GM12892 (cell line): ENCODE measurements around the gene DHODH.

ENCODE experiments used
- DNase-seq: peaks from one replicate; pipeline ENCODE4 v3.0.0; 2011; ENCODE audit not compliant: insufficient read length
- FAIRE-seq: peaks from 2 replicates; lab custom pipeline; 2011; peaks lifted over from hg19 to GRCh38; lab: Jason Lieb, UNC
- POLR2A ChIP-seq: IDR thresholded peaks from 2 replicates; pipeline ENCODE4 v1.6.1; 2011; ENCODE audit warnings: low read depth, low read length, control low read depth
- POLR2AphosphoS5 ChIP-seq: IDR thresholded peaks from 2 replicates; pipeline ENCODE4 v1.6.1; 2011; ENCODE audit warnings: low read depth, low read length, control low read depth
- TAF1 ChIP-seq: IDR thresholded peaks from 2 replicates; pipeline ENCODE4 v1.6.1; 2011; ENCODE audit warnings: low read depth, mild to moderate bottlenecking, control low read depth, low read length, borderline replicate concordance

The DHODH gene

GRCh38 chr16:72015124-72015523 is 6.6 kb downstream of the DHODH start:
- DNase-seq = no peak
- TF ChIP-seq POLR2AphosphoS5 (no peak), TAF1 (no peak), POLR2A (no peak)
- FAIRE-seq = no peak

DNA sequence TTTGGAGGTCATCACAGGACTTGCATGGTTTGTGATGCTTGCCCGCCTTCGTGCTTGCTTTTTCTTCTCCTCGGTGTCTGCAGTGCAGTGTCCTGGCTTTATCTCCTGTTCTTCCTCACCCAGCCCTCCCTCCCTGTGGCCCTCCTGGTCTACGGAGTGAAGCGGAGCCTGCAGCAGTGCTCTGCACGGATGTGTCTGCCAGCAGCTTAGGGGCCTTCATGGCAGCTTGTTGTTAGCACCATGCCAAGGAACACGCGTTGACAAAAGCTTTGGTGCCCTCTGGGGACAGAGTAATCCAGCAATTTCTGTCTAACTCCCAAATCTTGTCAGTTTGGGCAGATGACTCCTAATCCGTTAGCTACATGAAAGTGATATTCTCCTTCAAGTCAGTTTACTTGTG is 9.9 kb downstream of the DHODH start:
- TF ChIP-seq TAF1 (no peak), POLR2A (no peak), POLR2AphosphoS5 (no peak)
- DNase-seq (no peak), FAIRE-seq (no peak)

GRCh38 chr16:72021043-72021442 is 12.5 kb downstream of the DHODH start:
- DNase-seq = no peak
- FAIRE-seq = no peak
- TF ChIP-seq POLR2AphosphoS5 (no peak), TAF1 (no peak), POLR2A (no peak)

GRCh38 chr16:72022127-72022526 is 13.6 kb downstream of the DHODH start:
- TF ChIP-seq POLR2A (no peak), POLR2AphosphoS5 (no peak), TAF1 (no peak)

DNA sequence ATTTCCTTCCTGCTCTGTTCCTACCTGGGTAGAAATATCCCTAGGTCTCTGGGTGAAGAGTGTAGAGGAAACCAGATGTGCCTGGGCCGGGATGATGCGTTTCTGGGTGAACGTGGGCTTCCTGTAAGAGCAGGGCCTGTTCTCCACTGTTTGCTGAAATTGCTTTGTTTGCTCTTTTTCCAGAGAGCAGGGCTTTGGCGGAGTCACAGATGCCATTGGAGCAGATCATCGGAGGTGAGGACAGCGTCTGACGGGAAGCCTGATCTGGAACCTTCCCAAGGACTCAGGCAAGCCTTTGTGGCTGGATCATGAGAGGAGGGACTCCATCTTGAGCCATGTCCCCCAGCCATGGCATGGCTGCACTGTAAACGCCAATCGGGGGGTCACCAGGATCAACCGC is 15.4 kb downstream of the DHODH start:
- TF ChIP-seq POLR2A (no peak), POLR2AphosphoS5 (no peak), TAF1 (no peak)
- FAIRE-seq = no peak
- no peak for DNase-seq

More at GRCh38 chr16:72022127-72022526, 13.6 kb downstream of the DHODH start:
- no peak for DNase-seq
- FAIRE-seq = no peak

DNA sequence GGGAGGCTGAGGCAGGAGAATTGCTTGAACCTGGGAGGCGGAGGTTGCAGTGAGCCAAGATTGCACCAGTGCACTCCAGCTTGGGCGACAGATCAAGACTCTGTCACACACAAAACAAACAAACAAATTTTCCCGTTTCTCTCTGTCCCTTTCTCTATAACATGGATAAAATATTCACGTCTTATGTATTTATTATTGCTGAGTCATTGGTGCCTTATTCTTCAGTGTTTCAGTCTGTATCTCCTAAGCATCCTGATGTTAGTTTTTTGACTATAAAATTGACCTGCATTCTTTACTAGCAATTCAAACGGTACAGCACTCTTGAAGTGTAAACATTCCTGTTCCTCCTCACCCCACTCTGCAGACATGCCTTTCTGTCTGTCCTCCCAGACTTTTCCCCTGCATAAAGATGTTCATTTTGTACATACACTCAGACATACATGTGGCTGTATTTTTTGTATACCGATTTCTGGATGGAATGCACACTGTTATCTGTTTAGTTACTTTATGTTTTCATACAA is 16.4 kb downstream of the DHODH start:
- TF ChIP-seq POLR2AphosphoS5 (no peak), POLR2A (no peak), TAF1 (no peak)
- FAIRE-seq (no peak), DNase-seq (no peak)

GRCh38 chr16:72025404-72026114 is 17.0 kb downstream of the DHODH start:
- no peak for DNase-seq
- no peak for TF ChIP-seq TAF1
- TF ChIP-seq POLR2A = no peak
- TF ChIP-seq POLR2AphosphoS5 = no peak
- FAIRE-seq = no peak

DNA sequence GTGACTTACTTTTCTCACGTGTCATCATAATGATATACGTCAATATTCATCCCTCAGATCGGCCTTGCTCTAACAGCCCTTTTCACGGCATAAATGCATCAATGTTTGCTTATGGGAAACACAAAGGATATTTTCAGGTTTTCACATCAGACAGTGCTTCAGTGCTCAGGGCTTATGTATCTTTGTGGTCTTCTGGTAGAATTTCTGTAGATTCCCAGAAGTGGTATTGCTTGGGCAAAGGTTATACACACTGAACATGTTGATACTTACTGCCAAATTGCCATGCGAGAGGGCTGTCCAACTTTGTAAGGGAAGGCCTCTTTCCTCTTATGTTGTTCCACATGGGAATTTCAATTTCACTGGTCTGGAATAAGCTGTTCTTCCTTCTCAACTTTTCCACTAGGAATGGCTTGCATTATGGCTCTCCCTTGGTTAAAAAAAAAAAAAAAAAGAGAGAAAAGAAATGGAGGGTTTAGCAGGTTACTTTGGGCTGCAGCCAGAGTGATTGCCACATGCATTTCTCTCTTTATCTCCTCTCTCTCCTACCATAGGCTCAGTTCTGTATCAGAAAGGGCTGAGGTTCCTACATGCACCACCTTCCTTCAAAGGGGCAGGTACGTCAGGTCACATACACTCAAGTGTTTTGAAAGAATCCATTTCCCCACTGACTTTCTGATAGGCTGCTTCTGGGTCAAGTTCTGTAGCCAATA is 19.3 kb downstream of the DHODH start:
- TF ChIP-seq POLR2AphosphoS5 (no peak), POLR2A (no peak), TAF1 (no peak)
- FAIRE-seq (no peak), DNase-seq (no peak)

DNA sequence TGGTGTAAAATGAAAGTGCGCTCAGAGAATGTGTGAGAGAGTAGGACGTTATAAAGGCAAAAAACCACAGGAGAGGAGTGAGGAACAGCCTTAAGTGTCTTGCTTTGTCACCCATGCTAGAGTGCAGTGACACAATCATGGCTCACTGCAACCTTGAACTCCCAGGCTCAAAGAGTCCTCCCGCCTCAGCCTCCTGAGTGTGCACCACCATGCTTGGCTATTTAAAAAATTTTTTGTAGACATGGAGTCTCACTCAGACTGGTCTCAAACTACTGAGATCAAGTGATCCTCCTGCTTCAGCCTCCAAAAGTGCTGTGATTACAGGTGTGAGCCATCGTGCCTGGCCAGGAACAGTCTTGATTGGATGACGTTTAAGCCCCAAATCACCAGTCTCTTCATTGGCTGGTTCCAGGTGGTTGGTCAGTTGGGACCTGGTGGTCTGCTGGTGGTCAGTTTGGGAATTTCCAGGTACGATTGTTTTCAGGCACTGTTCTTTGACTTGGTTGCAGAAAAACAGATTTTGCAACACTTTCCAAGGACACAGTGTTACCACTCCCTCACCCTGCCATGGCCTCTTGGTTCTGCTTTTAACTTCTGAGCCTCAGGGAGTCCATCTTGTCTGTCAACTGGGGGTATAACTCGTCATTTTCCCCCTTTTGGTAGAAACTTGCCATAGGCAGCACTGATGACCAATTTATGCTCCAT is 21.2 kb downstream of the DHODH start:
- no peak for FAIRE-seq
- DNase-seq = no peak

DNA sequence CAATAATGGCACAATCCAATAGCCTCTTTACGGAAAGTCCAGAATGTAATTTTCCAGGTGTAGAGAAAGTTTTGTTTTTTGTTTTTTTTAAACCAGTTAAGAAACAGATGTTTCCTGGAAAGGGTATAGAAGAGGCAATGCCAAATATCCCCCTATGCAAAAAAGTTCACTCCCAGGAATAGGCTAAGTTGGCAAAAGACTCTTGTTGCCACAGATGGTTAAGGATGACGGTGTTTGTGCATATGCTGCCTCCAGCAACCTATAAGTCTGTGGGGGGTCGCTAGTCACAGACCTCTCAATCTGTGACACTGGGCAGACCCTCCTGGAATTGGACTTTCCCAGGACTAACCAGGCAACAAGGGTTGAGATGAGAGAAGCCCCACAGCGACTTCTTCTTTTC is 24.9 kb downstream of the DHODH start:
- no peak for TF ChIP-seq TAF1
- TF ChIP-seq POLR2A = no peak
- no peak for TF ChIP-seq POLR2AphosphoS5
- no peak for FAIRE-seq
- no peak for DNase-seq

More for the DNA sequence above, 21.2 kb downstream of the DHODH start:
- TF ChIP-seq POLR2A = no peak
- TF ChIP-seq TAF1 = no peak
- TF ChIP-seq POLR2AphosphoS5 = no peak

- FAIRE-seq (no peak), DNase-seq (no peak)
- no peak for TF ChIP-seq TAF1
- no peak for TF ChIP-seq POLR2AphosphoS5
- no peak for TF ChIP-seq POLR2A
Measured at GRCh38 chr16:72036098-72036497, 27.6 kb downstream of the DHODH start.
